GM18511 (cell line): ENCODE data around the gene DIP2C.
"Not testable (repeated sequence)": the region's sequence is repeated elsewhere in the genome, so short reads cannot be mapped to it uniquely, and the experiment has no call there.

Experiments
- ATAC-seq: cut with Tn5 transposase; IDR thresholded peaks from one replicate; pipeline ENCODE4 v1.9.1; 2021; ENCODE audit warnings: mild to moderate bottlenecking, moderate library complexity; ENCODE audit not compliant: unreplicated experiment

DIP2C gene

GRCh38 chr10:489330-489729, 200.1 kb downstream of the DIP2C start:
- no peak for ATAC-seq

GRCh38 chr10:488933-489215, 200.6 kb downstream of the DIP2C start:
- ATAC-seq: no peak

- ATAC-seq: no peak
Observed at GRCh38 chr10:488081-488932, 201.2 kb downstream of the DIP2C start.

- ATAC-seq: no peak
Observed at GRCh38 chr10:486666-487322, 202.7 kb downstream of the DIP2C start.

- no peak for ATAC-seq
Observed at GRCh38 chr10:486206-486605, 203.3 kb downstream of the DIP2C start.

GRCh38 chr10:485776-486175, 203.7 kb downstream of the DIP2C start:
- no peak for ATAC-seq

GRCh38 chr10:484925-485661, 204.4 kb downstream of the DIP2C start:
- no peak for ATAC-seq

GRCh38 chr10:484441-484924, 205.0 kb downstream of the DIP2C start:
- no peak for ATAC-seq

GRCh38 chr10:483261-483660, 206.2 kb downstream of the DIP2C start:
- no peak for ATAC-seq

GRCh38 chr10:482848-483247, 206.6 kb downstream of the DIP2C start:
- ATAC-seq: no peak

GRCh38 chr10:482051-482501, 207.4 kb downstream of the DIP2C start:
- ATAC-seq: no peak

- no peak for ATAC-seq
Observed at GRCh38 chr10:481628-482027, 207.8 kb downstream of the DIP2C start.

GRCh38 chr10:480928-481552, 208.4 kb downstream of the DIP2C start:
- no peak for ATAC-seq

GRCh38 chr10:480498-480927, 209.0 kb downstream of the DIP2C start:
- ATAC-seq: no peak

- not testable (repeated sequence) for ATAC-seq
Observed at GRCh38 chr10:479706-480497, 209.6 kb downstream of the DIP2C start.

GRCh38 chr10:478471-479245, 210.8 kb downstream of the DIP2C start:
- no peak for ATAC-seq

- ATAC-seq: no peak
Observed at GRCh38 chr10:477620-478019, 211.8 kb downstream of the DIP2C start.

GRCh38 chr10:476455-476780, 213.1 kb downstream of the DIP2C start:
- no peak for ATAC-seq

- ATAC-seq: no peak
Observed at GRCh38 chr10:475709-476454, 213.6 kb downstream of the DIP2C start.
